IPS-20b (cell line): ENCODE results near the gene LRRC49.
"Not testable (repeated sequence)": the region's sequence is repeated elsewhere in the genome, so short reads cannot be mapped to it uniquely, and the experiment has no call there.

Source experiments
- H3K27ac ChIP-seq: one replicate; pipeline ENCODE4 v1.5.1; 2013; ENCODE audit warnings: low read length
- H3K27me3 ChIP-seq: 2 replicates; pipeline ENCODE4 v1.6.1; 2013; ENCODE audit warnings: mild to moderate bottlenecking, low read length, inconsistent platforms; ENCODE audit not compliant: insufficient read depth
- H3K36me3 ChIP-seq: 2 replicates; pipeline ENCODE4 v1.6.1; 2013; ENCODE audit warnings: low read depth, mild to moderate bottlenecking, inconsistent platforms, low read length, moderate library complexity; ENCODE audit not compliant: insufficient read depth
- H3K4me1 ChIP-seq: 2 replicates; pipeline ENCODE4 v1.6.1; 2013; ENCODE audit warnings: mild to moderate bottlenecking, control low read depth, inconsistent platforms, low read length, moderate library complexity; ENCODE audit not compliant: insufficient read depth
- H3K4me3 ChIP-seq: 2 replicates; pipeline ENCODE4 v1.5.1; 2013; ENCODE audit warnings: mild to moderate bottlenecking, low read length, inconsistent platforms
- H3K9ac ChIP-seq: 2 replicates; pipeline ENCODE4 v1.6.1; 2013; ENCODE audit warnings: low read depth, mild to moderate bottlenecking, inconsistent platforms, low read length, moderate library complexity
- H3K9me3 ChIP-seq: 2 replicates; pipeline ENCODE4 v1.6.1; 2013; ENCODE audit warnings: mild to moderate bottlenecking, low read depth, low read length, inconsistent platforms; ENCODE audit not compliant: insufficient read depth

LRRC49 gene

GRCh38 chr15:70964686-70965085 is 72.1 kb downstream of the LRRC49 start:
- Histone ChIP-seq H3K9me3 (peaks cover 5% of the 10 kb centered on the region; the same call in 1 of the 2 replicates), H3K9ac (no peak overlapping the region), H3K27me3 (no peaks in the 10 kb centered on the region), H3K4me1 (no peaks in the 10 kb centered on the region), H3K4me3 (no peak overlapping the region), H3K27ac (no peak overlapping the region), H3K36me3 (no peaks in the 10 kb centered on the region)

GRCh38 chr15:70967646-70968045 is 75.0 kb downstream of the LRRC49 start:
- Histone ChIP-seq H3K27me3 (no peaks in the 10 kb centered on the region), H3K27ac (no peak overlapping the region), H3K36me3 (no peaks in the 10 kb centered on the region), H3K9me3 (no peaks in the 10 kb centered on the region), H3K4me1 (no peaks in the 10 kb centered on the region), H3K9ac (no peak overlapping the region), H3K4me3 (no peak overlapping the region)

GRCh38 chr15:70974004-70974832 is 81.6 kb downstream of the LRRC49 start:
- H3K36me3 ChIP-seq = no peaks in the 10 kb centered on the region
- H3K27ac ChIP-seq = no peak overlapping the region
- H3K27me3 ChIP-seq = no peaks in the 10 kb centered on the region

GRCh38 chr15:70976851-70977250 is 84.2 kb downstream of the LRRC49 start:
- Histone ChIP-seq H3K27ac (no peak overlapping the region), H3K36me3 (no peaks in the 10 kb centered on the region), H3K9me3 (no peaks in the 10 kb centered on the region), H3K27me3 (no peaks in the 10 kb centered on the region), H3K9ac (no peak overlapping the region), H3K4me1 (no peaks in the 10 kb centered on the region), H3K4me3 (no peak overlapping the region)

More at GRCh38 chr15:70974004-70974832, 81.6 kb downstream of the LRRC49 start:
- Histone ChIP-seq H3K9ac (no peak overlapping the region), H3K4me3 (no peak overlapping the region), H3K9me3 (no peaks in the 10 kb centered on the region), H3K4me1 (no peaks in the 10 kb centered on the region)

GRCh38 chr15:70995383-70995970 is 102.9 kb downstream of the LRRC49 start:
- Histone ChIP-seq H3K36me3 (0 out of 2 replicates have a peak, but pooled peaks cover 5% of the 10 kb centered on the region), H3K9me3 (peaks cover 36% of the 10 kb centered on the region), H3K27ac (no peak overlapping the region), H3K4me1 (no peaks in the 10 kb centered on the region), H3K27me3 (no peaks in the 10 kb centered on the region), H3K4me3 (no peak overlapping the region), H3K9ac (no peak overlapping the region)

- H3K4me1 ChIP-seq = no peaks in the 10 kb centered on the region
- H3K4me3 ChIP-seq = no peak overlapping the region
- no peaks in the 10 kb centered on the region for H3K27me3 ChIP-seq
- H3K36me3 ChIP-seq = no peaks in the 10 kb centered on the region
- peaks cover 13% of the 10 kb centered on the region; the same call in 1 of the 2 replicates for H3K9me3 ChIP-seq
- no peak overlapping the region for H3K9ac ChIP-seq
- H3K27ac ChIP-seq = no peak overlapping the region
Observed at GRCh38 chr15:70998319-70998718, 105.7 kb downstream of the LRRC49 start.

GRCh38 chr15:71002316-71002715 is 109.7 kb downstream of the LRRC49 start:
- Histone ChIP-seq H3K9ac (no peak overlapping the region), H3K4me3 (no peak overlapping the region), H3K9me3 (peaks cover 6% of the 10 kb centered on the region; the same call in 1 of the 2 replicates), H3K27ac (no peak overlapping the region), H3K36me3 (no peaks in the 10 kb centered on the region), H3K27me3 (no peaks in the 10 kb centered on the region), H3K4me1 (no peaks in the 10 kb centered on the region)

- no peak overlapping the region for H3K27ac ChIP-seq
- H3K36me3 ChIP-seq = no peaks in the 10 kb centered on the region
- H3K4me1 ChIP-seq = no peaks in the 10 kb centered on the region
- H3K9me3 ChIP-seq = peaks cover 4% of the 10 kb centered on the region; the same call in 1 of the 2 replicates
- no peak overlapping the region for H3K4me3 ChIP-seq
- no peak overlapping the region for H3K9ac ChIP-seq
- H3K27me3 ChIP-seq = no peaks in the 10 kb centered on the region
Observed at GRCh38 chr15:71003319-71003718, 110.7 kb downstream of the LRRC49 start.

GRCh38 chr15:71004506-71004905 is 111.9 kb downstream of the LRRC49 start:
- not testable (repeated sequence) for H3K36me3 ChIP-seq, H3K27me3 ChIP-seq, H3K9me3 ChIP-seq, H3K9ac ChIP-seq, H3K4me3 ChIP-seq, H3K4me1 ChIP-seq, H3K27ac ChIP-seq

GRCh38 chr15:71005895-71006294 is 113.3 kb downstream of the LRRC49 start:
- Histone ChIP-seq H3K4me3 (no peak overlapping the region), H3K27ac (no peak overlapping the region), H3K36me3 (no peaks in the 10 kb centered on the region), H3K9ac (no peak overlapping the region), H3K4me1 (no peaks in the 10 kb centered on the region), H3K9me3 (no peaks in the 10 kb centered on the region), H3K27me3 (no peaks in the 10 kb centered on the region)

- Histone ChIP-seq H3K9ac (no peak overlapping the region), H3K9me3 (no peaks in the 10 kb centered on the region), H3K4me3 (no peak overlapping the region), H3K27me3 (no peaks in the 10 kb centered on the region), H3K36me3 (no peaks in the 10 kb centered on the region), H3K4me1 (no peaks in the 10 kb centered on the region), H3K27ac (no peak overlapping the region)
Observed at GRCh38 chr15:71008250-71008870, 115.7 kb downstream of the LRRC49 start.

- H3K27ac ChIP-seq = no peak overlapping the region
- H3K27me3 ChIP-seq = no peaks in the 10 kb centered on the region
- no peak overlapping the region for H3K9ac ChIP-seq
- no peaks in the 10 kb centered on the region for H3K9me3 ChIP-seq
- no peaks in the 10 kb centered on the region for H3K4me1 ChIP-seq
- no peak overlapping the region for H3K4me3 ChIP-seq
- no peaks in the 10 kb centered on the region for H3K36me3 ChIP-seq
Observed at GRCh38 chr15:71010472-71010871, 117.8 kb downstream of the LRRC49 start.
